Cerebellar nuclear complex (tissue), 1 donor: Measurements from ENCODE around the gene ZC2HC1C.
"Not testable (repeated sequence)": the region's sequence is repeated elsewhere in the genome, so short reads cannot be mapped to it uniquely, and the experiment has no call there.

Experiments used
- DNase-seq, 2 experiments: peaks; one replicate each; lab custom pipeline; 2025; lab: John Stamatoyannopoulos, UW

ZC2HC1C gene

GRCh38 chr14:75094896-75095295, 25.5 kb downstream of the ZC2HC1C start:
- DNase-seq, result no peak

GRCh38 chr14:75095690-75096089, 26.2 kb downstream of the ZC2HC1C start:
- no peak for DNase-seq

GRCh38 chr14:75096959-75097358, 27.5 kb downstream of the ZC2HC1C start:
- no peak for DNase-seq

GRCh38 chr14:75098212-75098611, 28.8 kb downstream of the ZC2HC1C start:
- no peak for DNase-seq

DNA sequence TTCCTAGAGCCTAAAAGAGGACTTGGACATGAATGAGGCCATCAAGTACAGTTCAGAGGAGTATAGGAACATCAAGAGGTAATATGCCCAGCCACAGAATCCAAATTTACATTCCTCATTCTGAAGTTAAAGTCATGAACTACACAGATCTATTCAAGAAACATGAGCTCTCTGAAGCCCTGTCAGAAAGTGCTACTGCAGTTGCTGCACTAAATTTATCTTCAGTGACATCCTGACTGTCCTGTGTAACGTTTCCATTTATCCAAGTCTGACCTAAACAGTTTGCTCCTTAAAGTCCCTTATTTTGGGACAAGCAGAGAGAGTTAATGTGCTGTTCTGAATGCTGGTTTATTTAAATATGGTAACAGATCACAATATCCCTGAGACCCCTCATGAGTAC, 29.2 kb downstream of the ZC2HC1C start:
- DNase-seq, result no peak

- no peak for DNase-seq
Observed at GRCh38 chr14:75101491-75101890, 32.0 kb downstream of the ZC2HC1C start.

DNA sequence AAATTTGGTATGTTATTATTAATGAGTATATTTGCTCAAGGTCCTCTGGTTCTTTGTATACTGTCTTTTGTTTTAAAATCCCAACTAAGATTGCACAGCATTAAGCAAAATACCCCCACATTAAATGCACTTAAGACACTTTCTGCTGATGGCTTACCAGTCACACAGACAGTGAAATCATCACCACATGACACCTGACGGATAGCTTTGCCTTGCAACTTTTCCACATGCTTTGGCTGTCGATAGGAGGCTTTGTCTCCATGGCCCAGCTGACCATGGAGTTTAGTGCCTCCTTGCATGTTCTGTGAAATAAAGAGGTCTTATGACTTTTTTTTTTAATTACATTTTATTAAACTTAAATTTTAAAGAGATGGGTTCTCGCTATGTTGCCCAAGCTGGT, 37.7 kb downstream of the ZC2HC1C start:
- DNase-seq, result no peak

DNA sequence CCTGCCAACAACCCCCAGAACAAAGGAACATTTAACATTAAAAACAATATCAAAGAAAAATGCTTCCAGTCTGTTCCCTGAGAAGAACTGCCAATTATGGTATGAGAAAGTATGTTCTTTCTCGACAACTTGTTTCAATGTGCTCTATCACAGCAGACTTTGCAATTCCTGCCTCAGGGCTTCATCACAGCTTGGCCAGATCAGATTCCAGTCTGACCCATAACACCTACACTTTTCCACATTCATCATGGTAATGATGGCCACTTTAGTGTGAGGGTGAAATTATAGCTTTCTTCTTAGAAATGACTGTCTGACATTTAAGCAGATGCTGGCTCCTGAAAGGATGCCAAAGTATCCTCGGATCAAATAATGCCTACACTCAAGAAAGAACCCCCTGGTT, 40.4 kb downstream of the ZC2HC1C start:
- no peak for DNase-seq

GRCh38 chr14:75113932-75114539, 44.6 kb downstream of the ZC2HC1C start:
- DNase-seq, result no peak

GRCh38 chr14:75119056-75119455, 49.6 kb downstream of the ZC2HC1C start:
- no peak for DNase-seq

GRCh38 chr14:75120541-75121291, 51.3 kb downstream of the ZC2HC1C start:
- no peak for DNase-seq

GRCh38 chr14:75121552-75121951, 52.1 kb downstream of the ZC2HC1C start:
- no peak for DNase-seq

- DNase-seq, result no peak
Observed at GRCh38 chr14:75123991-75124390, 54.5 kb downstream of the ZC2HC1C start.

DNA sequence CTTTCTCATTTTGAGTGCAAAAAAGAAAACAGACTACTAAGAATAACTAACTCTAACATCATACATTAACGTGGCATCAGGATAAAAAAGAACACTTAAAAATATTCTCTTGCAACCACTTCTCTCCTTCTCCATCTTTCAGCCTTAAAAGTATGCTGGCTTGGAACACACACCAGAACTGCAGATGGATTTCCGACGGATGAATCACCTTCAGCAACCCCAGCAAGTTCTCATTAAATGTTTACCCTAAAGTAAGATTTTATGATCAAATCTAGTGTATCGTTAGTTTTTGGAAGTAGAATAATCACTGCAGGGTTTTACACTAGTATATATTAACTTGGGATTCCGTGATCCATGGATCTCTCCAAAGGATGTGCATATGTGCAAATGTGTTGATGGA, 56.2 kb downstream of the ZC2HC1C start:
- no peak for DNase-seq

- no peak for DNase-seq
Observed at GRCh38 chr14:75126121-75126544, 56.7 kb downstream of the ZC2HC1C start.

GRCh38 chr14:75126679-75127473, 57.4 kb downstream of the ZC2HC1C start, which contains the start of gene NEK9:
Gene NEK9, minus strand, starts transcription at chr14:75127048. Its CDS starts 127 bp downstream, at chr14:75126921.
- DNase-seq, result peak; percentile 36 to 86

- DNase-seq, result not testable (repeated sequence)
Observed at GRCh38 chr14:75127474-75127820, 58.0 kb downstream of the ZC2HC1C start.

- DNase-seq, result no peak
Observed at GRCh38 chr14:75127903-75128595, 58.6 kb downstream of the ZC2HC1C start.

GRCh38 chr14:75128596-75128990, 59.2 kb downstream of the ZC2HC1C start:
- no peak for DNase-seq
